Measurements from ENCODE around the gene KRT28. TPM values are rescaled to one million over a fixed set of nuclear protein-coding genes. Genes with fewer than 3 reads are reported as not detected.

KRT28 gene
- polyA plus RNA-seq, 1 donor (not counting 4 experiments of a cell fraction or from before 2014, with no cell fraction given): not detected

DNA sequence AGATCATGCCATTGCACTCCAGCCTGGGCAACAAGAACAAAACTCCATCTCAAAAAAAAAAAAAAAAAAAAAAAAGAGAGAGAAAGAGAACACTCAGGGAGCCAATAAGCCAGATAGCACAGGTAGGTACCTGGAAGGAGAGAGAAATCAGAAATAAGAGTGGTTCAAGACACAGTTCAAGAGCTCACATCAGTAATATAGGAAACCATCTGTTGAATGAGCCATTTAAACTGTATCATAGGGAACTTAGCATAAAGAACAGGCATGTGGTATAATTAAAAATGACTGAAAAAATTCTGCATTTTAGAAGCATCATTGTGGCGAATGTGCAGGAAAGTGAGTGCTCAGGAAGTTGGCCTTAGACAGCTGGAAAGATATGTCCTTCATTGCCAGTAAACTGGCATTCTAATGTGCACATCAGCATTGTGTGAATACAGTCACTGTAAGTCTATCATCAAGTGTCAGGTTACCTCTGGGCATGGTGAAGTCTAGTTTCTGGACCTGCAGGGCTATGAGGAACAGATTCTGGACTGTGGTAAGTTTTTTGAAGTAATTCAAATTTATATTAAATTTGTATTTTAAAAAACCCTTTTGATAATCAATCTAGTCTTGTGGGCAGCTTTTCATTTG, 46.9 kb upstream of the KRT28 start:
- H3K4me2 ChIP-seq (ENCODE audit: control insufficient read depth, extremely low read depth, insufficient read depth, low read depth, low read length): no peak overlapping the region
- H4K20me1 ChIP-seq (ENCODE audit: control insufficient read depth, extremely low read depth, insufficient read depth, low read length): no peaks in the 10 kb centered on the region
- H3K27me3 ChIP-seq (ENCODE audit: control insufficient read depth, extremely low read depth, insufficient read depth, low read length): no peaks in the 10 kb centered on the region
- H3K9ac ChIP-seq (ENCODE audit: control insufficient read depth, extremely low read depth, insufficient read depth, low read length): no peak overlapping the region
- no peak for FAIRE-seq
- DNase-seq (ENCODE audit: low read depth, low spot score): no peak
- no peak overlapping the region for H3K27ac ChIP-seq (ENCODE audit: control insufficient read depth, insufficient read depth, low read length)
- TF ChIP-seq CTCF (optimal IDR thresholded peaks at IDR 0.05 in 1 of 3, IDR thresholded peaks at IDR 0.05 in 1 of 3, conservative IDR thresholded peaks at IDR 0.05 in 1 of 3; ENCODE audit: extremely low read depth in 1 of 3, insufficient read depth in 2 of 3, low read length in 3 of 3) (no peak), EZH2 (IDR thresholded peaks at IDR 0.05; ENCODE audit: low read length) (no peak)
- no peak overlapping the region for H2AFZ ChIP-seq (ENCODE audit: control insufficient read depth, low read length)
- dilution Hi-C loops (cut with MboI; ENCODE audit: extremely low pct_ligation_motif_present, low sequenced_read_pairs): no loop called here
- H3K36me3 ChIP-seq (ENCODE audit: control insufficient read depth in 2 of 2, extremely low read depth in 1 of 2, insufficient read depth in 2 of 2, low read length in 2 of 2): no peaks in the 10 kb centered on the region
- peaks cover 11% of the 10 kb centered on the region for H3K4me1 ChIP-seq (ENCODE audit: control insufficient read depth, extremely low read depth, insufficient read depth, low read length)
- H3K79me2 ChIP-seq (ENCODE audit: control insufficient read depth, insufficient read depth, low read length): no peaks in the 10 kb centered on the region
- H3K9me3 ChIP-seq (ENCODE audit: control insufficient read depth, low read depth, low read length): no peaks in the 10 kb centered on the region
- H3K9me1 ChIP-seq (ENCODE audit: control insufficient read depth, extremely low read depth, insufficient read depth, low read length): no peaks in the 10 kb centered on the region
- no peak overlapping the region for H3K4me3 ChIP-seq (ENCODE audit: control insufficient read depth in 2 of 3, extremely low read depth in 1 of 3, insufficient read depth in 2 of 3, low read depth in 1 of 3, low read length in 3 of 3)

GRCh38 chr17:40844671-40845107, 44.9 kb upstream of the KRT28 start:
- Histone ChIP-seq H3K27me3 (ENCODE audit: control insufficient read depth, extremely low read depth, insufficient read depth, low read length) (no peaks in the 10 kb centered on the region), H4K20me1 (ENCODE audit: control insufficient read depth, extremely low read depth, insufficient read depth, low read length) (no peaks in the 10 kb centered on the region), H3K27ac (ENCODE audit: control insufficient read depth, insufficient read depth, low read length) (no peak overlapping the region), H3K9me1 (ENCODE audit: control insufficient read depth, extremely low read depth, insufficient read depth, low read length) (no peaks in the 10 kb centered on the region), H3K9ac (ENCODE audit: control insufficient read depth, extremely low read depth, insufficient read depth, low read length) (no peak overlapping the region), H3K4me3 (ENCODE audit: control insufficient read depth in 2 of 3, extremely low read depth in 1 of 3, insufficient read depth in 2 of 3, low read depth in 1 of 3, low read length in 3 of 3) (no peak overlapping the region), H3K36me3 (ENCODE audit: control insufficient read depth in 2 of 2, extremely low read depth in 1 of 2, insufficient read depth in 2 of 2, low read length in 2 of 2) (no peaks in the 10 kb centered on the region), H3K9me3 (ENCODE audit: control insufficient read depth, low read depth, low read length) (no peaks in the 10 kb centered on the region), H3K4me1 (ENCODE audit: control insufficient read depth, extremely low read depth, insufficient read depth, low read length) (peaks cover 1% of the 10 kb centered on the region), H3K4me2 (ENCODE audit: control insufficient read depth, extremely low read depth, insufficient read depth, low read depth, low read length) (no peak overlapping the region), H3K79me2 (ENCODE audit: control insufficient read depth, insufficient read depth, low read length) (no peaks in the 10 kb centered on the region), H2AFZ (ENCODE audit: control insufficient read depth, low read length) (no peak overlapping the region)
- FAIRE-seq (no peak), DNase-seq (ENCODE audit: low read depth, low spot score) (no peak)
- dilution Hi-C loops (cut with MboI; ENCODE audit: extremely low pct_ligation_motif_present, low sequenced_read_pairs): no loop called here
- no peak for TF ChIP-seq EZH2 (IDR thresholded peaks at IDR 0.05; ENCODE audit: low read length)
- TF ChIP-seq CTCF (optimal IDR thresholded peaks at IDR 0.05 in 1 of 3, IDR thresholded peaks at IDR 0.05 in 1 of 3, conservative IDR thresholded peaks at IDR 0.05 in 1 of 3; ENCODE audit: extremely low read depth in 1 of 3, insufficient read depth in 2 of 3, low read length in 3 of 3): no peak

Measured in keratinocyte (primary cell).